HEK293T (cell line): ENCODE results near the gene ZNF709.

Experiments used
- FOXM1 ChIP-seq: fragments of 450-650 bp; IDR thresholded peaks from 2 replicates; pipeline ENCODE4 v1.6.1; 2017; ENCODE audit warnings: mild to moderate bottlenecking, borderline replicate concordance
- TARDBP ChIP-seq: fragments of 450-650 bp; IDR thresholded peaks from 2 replicates; pipeline ENCODE4 v1.6.1; 2016
- ZNF384 ChIP-seq: fragments of 450-650 bp; IDR thresholded peaks from 2 replicates; pipeline ENCODE4 v1.6.1; 2016

GRCh38 chr19:12425888-12426274 lies 58.7 kb downstream of the ZNF709 start:
- TF ChIP-seq FOXM1 (no peak), TARDBP (no peak), ZNF384 (no peak)
